Bladder microvascular endothelial cell (primary cell): Measurements from ENCODE around the gene RBM6. TPM values are rescaled to one million over a fixed set of nuclear protein-coding genes. Genes with fewer than 3 reads are reported as not detected.

ENCODE experiments used
- total RNA-seq: library from RNA; depleted of rRNA; stranded (reverse); fragments of >200 nt; gene quantifications from 2 replicates; pipeline ENCODE4 v1.2.3, GENCODE V29; 2014

Gene RBM6, protein sequence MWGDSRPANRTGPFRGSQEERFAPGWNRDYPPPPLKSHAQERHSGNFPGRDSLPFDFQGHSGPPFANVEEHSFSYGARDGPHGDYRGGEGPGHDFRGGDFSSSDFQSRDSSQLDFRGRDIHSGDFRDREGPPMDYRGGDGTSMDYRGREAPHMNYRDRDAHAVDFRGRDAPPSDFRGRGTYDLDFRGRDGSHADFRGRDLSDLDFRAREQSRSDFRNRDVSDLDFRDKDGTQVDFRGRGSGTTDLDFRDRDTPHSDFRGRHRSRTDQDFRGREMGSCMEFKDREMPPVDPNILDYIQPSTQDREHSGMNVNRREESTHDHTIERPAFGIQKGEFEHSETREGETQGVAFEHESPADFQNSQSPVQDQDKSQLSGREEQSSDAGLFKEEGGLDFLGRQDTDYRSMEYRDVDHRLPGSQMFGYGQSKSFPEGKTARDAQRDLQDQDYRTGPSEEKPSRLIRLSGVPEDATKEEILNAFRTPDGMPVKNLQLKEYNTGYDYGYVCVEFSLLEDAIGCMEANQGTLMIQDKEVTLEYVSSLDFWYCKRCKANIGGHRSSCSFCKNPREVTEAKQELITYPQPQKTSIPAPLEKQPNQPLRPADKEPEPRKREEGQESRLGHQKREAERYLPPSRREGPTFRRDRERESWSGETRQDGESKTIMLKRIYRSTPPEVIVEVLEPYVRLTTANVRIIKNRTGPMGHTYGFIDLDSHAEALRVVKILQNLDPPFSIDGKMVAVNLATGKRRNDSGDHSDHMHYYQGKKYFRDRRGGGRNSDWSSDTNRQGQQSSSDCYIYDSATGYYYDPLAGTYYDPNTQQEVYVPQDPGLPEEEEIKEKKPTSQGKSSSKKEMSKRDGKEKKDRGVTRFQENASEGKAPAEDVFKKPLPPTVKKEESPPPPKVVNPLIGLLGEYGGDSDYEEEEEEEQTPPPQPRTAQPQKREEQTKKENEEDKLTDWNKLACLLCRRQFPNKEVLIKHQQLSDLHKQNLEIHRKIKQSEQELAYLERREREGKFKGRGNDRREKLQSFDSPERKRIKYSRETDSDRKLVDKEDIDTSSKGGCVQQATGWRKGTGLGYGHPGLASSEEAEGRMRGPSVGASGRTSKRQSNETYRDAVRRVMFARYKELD
- 25.9 and 60.7 TPM in 2 replicates for total RNA-seq

DNA sequence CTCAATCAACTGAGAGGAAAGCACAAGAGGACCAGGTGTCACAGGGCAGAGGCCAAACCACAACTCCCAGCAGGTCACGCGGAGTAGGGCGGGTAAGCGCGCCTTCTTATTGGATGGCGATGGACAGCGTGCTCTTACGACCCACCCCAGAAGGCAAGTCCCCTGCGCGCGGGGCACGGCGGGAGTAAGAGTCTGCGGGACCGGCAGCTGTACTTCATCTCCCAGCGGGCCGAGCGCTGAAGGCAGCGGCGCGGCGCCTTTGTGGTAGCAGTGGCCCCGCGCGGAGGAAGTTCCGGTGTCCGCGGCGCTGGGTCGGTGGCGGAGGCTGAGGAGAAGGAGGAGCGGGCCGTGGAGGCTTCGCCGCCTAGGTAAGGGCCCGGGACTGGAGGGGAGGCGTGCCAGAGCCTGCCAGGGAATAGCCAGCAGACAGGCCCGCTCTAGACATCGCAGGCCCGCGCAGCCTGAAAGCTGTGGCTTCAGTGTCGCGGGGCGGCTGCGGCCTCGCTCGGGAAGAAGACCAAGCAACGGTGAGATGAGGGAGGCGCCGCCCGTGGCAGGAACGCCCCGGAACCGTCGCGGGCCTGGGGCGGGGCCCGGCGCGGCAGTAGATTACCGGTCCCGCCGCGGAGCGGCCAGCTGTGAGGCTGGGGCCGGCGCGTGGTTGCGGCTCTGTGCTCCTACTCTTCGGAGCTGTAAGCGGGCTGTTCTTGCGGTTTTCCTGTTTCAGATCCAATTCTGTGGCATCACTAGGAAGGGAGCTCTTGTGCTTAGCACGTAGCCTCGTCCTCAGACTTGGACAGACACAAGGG lies at the start of gene RBM6:
TSS of gene RBM6 (plus strand) at position 293 of the 809 bp plus-strand sequence. CDS start 22,492 bp downstream, outside the sequence.

DNA sequence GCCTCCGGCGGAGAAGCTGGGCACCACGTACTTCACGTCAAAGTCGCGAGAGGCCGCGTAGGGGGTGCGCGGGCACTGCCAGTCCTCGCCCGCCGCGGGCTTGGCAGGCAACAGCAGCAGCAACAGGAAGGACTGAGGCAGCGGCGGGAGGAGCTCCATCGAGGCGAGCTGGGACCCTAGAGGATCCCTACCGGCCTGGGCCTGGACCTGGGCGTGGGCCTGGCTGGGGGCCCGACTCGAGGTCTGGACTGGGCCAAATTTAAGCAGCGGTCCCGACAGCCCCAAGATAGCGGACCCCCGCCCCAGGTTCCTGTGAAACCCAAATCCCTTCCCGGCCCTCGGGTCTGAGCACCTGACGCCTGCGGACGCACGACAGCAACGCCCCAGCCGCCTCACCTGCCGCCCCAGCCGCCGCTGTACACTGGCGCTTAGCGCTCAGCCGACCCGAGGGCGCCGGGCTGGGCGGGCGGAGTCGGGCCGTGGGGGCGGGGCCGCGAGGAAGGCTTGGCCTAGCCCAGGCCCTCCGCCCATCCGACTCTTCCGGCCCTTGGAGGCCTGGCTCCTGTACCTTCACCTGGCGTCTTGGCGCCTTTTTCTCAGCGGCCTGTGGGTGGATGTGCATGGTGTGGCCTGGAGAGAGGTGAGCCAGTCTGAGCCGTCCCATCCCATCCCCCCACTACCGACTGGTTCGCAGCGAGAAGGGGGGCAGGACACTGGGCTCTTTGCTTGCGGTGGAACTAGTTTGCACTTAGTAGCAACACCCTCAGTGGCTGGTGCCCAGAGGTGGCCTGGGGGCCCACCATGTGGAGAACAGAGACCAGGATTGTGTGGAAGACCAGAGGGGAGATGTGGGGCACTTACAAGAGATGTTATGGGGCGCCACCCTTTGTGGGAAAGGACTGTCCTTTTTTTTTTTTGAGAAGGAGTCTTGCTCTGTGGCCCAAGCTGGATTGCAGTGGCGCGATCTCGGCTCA lies 36.2 kb upstream of the RBM6 start, which contains the start of gene MST1R:
TSS of gene MST1R (minus strand) at position 423 of the 974 bp plus-strand sequence. CDS start at position 159, 264 bp downstream.

DNA sequence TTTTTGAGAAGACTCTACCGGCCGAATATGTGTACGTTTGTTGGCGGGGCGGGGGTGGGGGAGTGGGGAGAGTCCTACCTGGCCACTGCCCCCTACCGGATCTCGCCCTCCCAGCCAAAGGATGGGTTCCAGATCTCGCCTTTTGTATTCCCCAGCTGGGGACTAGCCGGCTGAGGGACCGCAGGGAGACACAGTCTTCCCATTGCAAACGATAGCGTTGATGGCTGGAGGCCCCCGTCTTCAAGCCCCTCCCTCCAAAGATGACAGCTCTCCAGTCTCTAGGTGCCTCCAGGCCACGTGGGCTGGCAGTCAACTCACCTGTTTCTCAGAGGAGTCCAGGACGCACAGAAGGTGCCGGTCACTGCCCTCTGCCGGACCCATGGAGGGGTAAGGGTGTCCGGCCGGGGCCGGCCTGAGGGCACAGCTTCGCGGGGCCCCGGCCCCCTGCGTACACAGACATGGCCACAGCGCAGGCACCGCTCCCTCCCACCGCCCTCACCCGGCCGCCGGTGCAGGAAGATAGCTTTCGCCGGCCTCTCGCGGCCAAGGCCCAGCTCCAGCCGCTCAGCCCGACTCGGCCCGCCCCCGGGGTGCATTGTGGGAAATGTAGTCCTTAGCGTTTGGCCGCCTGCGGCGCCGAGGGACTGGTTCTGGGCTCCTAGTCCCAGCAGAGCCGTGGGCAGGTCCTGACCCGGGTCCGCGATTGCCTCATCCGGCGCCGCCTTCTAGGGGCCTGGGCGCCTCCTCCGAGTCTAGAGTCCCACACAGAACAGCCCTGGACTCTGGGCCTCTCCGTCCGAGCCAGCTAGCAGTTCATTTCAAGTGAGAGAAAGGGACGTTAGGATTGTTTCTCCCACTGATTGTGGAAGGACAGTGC lies 10.4 kb upstream of the RBM6 start, which contains the start of gene MON1A:
TSS of gene MON1A (minus strand) at position 521 of the 877 bp plus-strand sequence. CDS start 16,465 bp downstream, outside the sequence.

DNA sequence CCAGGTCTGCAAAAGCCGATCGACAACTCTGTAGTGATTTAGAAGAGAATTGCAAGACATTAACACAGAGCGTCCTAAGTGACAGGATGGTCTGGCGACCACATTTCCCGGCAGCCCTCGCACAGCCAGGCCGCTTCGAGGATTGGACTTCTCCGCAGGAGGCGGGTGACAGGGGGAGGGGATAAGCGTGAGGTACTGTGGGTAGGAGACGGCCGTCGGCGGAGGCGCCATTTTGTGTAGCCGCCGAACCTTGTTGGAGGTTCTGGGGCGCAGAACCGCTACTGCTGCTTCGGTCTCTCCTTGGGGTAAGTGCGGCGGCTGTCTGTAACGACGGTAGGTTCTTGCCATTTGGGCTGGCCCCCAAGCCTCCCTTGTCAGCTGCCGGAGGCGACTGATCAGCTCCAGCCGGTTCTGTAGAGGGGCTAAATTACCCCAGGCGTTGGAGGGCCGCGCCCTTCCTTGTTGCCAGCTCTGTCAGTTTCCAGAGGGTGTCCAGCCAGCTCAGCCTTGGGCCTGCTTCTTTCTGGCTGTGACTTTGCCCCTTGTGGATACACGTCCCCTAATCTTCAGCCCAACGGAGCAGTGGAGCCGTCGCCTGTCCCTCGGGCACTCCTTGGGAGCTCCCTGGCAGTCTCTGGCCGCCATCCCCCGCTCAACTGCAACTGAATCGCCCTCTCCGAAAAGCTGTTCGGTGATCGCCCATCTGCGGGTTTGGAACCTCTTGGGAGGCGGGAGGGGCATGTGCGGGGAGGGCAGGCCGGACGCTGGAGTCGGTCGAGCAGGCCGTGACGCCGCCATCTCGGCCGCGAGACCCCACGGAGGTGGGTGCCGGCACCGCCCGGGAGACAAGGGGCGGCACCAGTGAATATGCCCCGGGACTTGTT lies 149.0 kb downstream of the RBM6 start, which contains the start of gene RBM5:
TSS of gene RBM5 (plus strand) at position 195 of the 884 bp plus-strand sequence. CDS start 1,516 bp downstream, outside the sequence.

Other genes with a start within 250 kb of the RBM6 start
- gene AMIGO3, start 220.5 kb upstream of the RBM6 start, total RNA-seq, result not detected in 2 replicates
- 22.8 and 39.5 TPM in 2 replicates for gene GMPPB, start 216.2 kb upstream of the RBM6 start, total RNA-seq
- 34.6 and 66.0 TPM in 2 replicates for gene IP6K1, start 153.6 kb upstream of the RBM6 start, total RNA-seq
- not detected in 2 replicates for gene CDHR4, start 140.3 kb upstream of the RBM6 start, total RNA-seq
- gene INKA1, start 136.9 kb upstream of the RBM6 start, total RNA-seq, result 15.4 and 38.2 TPM in 2 replicates
- gene UBA7, start 126.2 kb upstream of the RBM6 start, total RNA-seq, result 42.7 and 44.2 TPM in 2 replicates
- 5.2 and 6.0 TPM in 2 replicates for gene TRAIP, start 83.6 kb upstream of the RBM6 start, total RNA-seq
- gene CAMKV, start 70.2 kb upstream of the RBM6 start, total RNA-seq, result not detected in 2 replicates
- 0.81 and 1.0 TPM in 2 replicates for gene MST1R, start 36.3 kb upstream of the RBM6 start, total RNA-seq
- 9.4 and 16.9 TPM in 2 replicates for gene MON1A, start 10.3 kb upstream of the RBM6 start, total RNA-seq
- 115 and 502 TPM in 2 replicates for gene RBM5, start 148.8 kb downstream of the RBM6 start, total RNA-seq
- gene SEMA3F, start 215.2 kb downstream of the RBM6 start, total RNA-seq, result 36.8 and 47.1 TPM in 2 replicates